GM23248 (cell line): ENCODE results near the gene PGBD5.

ENCODE experiments used
- EZH2 ChIP-seq: fragments of 200-600 bp; sonication (generic); IDR thresholded peaks from 2 replicates; pipeline ENCODE4 v1.6.1; 2018; ENCODE audit warnings: antibody characterized with exemption, mild to moderate bottlenecking; ENCODE audit not compliant: insufficient read depth, poor library complexity, severe bottlenecking
- EZH2phosphoT487 ChIP-seq: fragments of 200-600 bp; sonication (generic); IDR thresholded peaks from 2 replicates; pipeline ENCODE4 v1.6.1; 2018; ENCODE audit warnings: antibody characterized with exemption, moderate library complexity, mild to moderate bottlenecking, low read depth; ENCODE audit not compliant: insufficient read depth

- TF ChIP-seq EZH2 (no peak), EZH2phosphoT487 (no peak)
These were observed 154.7 kb downstream of the PGBD5 start for GRCh38 chr1:230271300-230272035.
